DOHH2 (cell line): ENCODE measurements around the gene RSF1.

ENCODE experiments used
- EZH2phosphoT487 ChIP-seq: fragments of 200-600 bp; sonication (generic); IDR thresholded peaks from 2 replicates; pipeline ENCODE4 v1.6.1; 2017; ENCODE audit warnings: borderline replicate concordance, mild to moderate bottlenecking, antibody characterized with exemption, low read length, moderate library complexity, mixed read lengths
- TF ChIP-seq, protein P1 (sequence below): fragments of 200-600 bp; sonication (generic); IDR thresholded peaks from one replicate; pipeline ENCODE4 v1.5.1; 2014; ENCODE audit warnings: antibody characterized with exemption, mild to moderate bottlenecking, low read depth, low read length; ENCODE audit not compliant: poor library complexity, severe bottlenecking

- TF ChIP-seq, protein P1, sequence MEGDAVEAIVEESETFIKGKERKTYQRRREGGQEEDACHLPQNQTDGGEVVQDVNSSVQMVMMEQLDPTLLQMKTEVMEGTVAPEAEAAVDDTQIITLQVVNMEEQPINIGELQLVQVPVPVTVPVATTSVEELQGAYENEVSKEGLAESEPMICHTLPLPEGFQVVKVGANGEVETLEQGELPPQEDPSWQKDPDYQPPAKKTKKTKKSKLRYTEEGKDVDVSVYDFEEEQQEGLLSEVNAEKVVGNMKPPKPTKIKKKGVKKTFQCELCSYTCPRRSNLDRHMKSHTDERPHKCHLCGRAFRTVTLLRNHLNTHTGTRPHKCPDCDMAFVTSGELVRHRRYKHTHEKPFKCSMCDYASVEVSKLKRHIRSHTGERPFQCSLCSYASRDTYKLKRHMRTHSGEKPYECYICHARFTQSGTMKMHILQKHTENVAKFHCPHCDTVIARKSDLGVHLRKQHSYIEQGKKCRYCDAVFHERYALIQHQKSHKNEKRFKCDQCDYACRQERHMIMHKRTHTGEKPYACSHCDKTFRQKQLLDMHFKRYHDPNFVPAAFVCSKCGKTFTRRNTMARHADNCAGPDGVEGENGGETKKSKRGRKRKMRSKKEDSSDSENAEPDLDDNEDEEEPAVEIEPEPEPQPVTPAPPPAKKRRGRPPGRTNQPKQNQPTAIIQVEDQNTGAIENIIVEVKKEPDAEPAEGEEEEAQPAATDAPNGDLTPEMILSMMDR, result peak; percentile 31
- no peak for TF ChIP-seq EZH2phosphoT487
Measured at GRCh38 chr11:77776455-77776854, 44.1 kb downstream of the RSF1 start.
